DND-41 (cell line): ENCODE measurements around the gene CEBPB.

Experiments used
- CTCF ChIP-seq: IDR thresholded peaks from 2 replicates; pipeline ENCODE4 v1.5.1; 2012; ENCODE audit warnings: borderline replicate concordance, low read length, moderate library complexity, mild to moderate bottlenecking; ENCODE audit not compliant: poor library complexity, severe bottlenecking; ENCODE audit errors: extremely low read depth
- EZH2 ChIP-seq: IDR thresholded peaks from 3 replicates; pipeline ENCODE4 v1.6.1; 2012; ENCODE audit warnings: borderline replicate concordance, low read depth, mild to moderate bottlenecking, moderate library complexity, low read length, inconsistent platforms; ENCODE audit not compliant: severe bottlenecking

GRCh38 chr20:50203951-50204937 lies 13.6 kb downstream of the CEBPB start:
- no peak for TF ChIP-seq CTCF
- TF ChIP-seq EZH2: no peak
